PC-3 (cell line): ENCODE data around the gene OLIG2.

Experiments
- CTCF ChIP-seq: fragments of 300-600 bp; sonication (generic); conservative IDR thresholded peaks from 2 replicates; pipeline ENCODE4 v1.5.1; 2017; ENCODE audit warnings: antibody characterized with exemption, low read depth, mild to moderate bottlenecking, low read length
- EZH2 ChIP-seq: fragments of 300-600 bp; sonication (generic); IDR thresholded peaks from one replicate; pipeline ENCODE4 v1.6.1; 2017; ENCODE audit warnings: antibody characterized with exemption, mild to moderate bottlenecking, low read length; ENCODE audit not compliant: unreplicated experiment

DNA sequence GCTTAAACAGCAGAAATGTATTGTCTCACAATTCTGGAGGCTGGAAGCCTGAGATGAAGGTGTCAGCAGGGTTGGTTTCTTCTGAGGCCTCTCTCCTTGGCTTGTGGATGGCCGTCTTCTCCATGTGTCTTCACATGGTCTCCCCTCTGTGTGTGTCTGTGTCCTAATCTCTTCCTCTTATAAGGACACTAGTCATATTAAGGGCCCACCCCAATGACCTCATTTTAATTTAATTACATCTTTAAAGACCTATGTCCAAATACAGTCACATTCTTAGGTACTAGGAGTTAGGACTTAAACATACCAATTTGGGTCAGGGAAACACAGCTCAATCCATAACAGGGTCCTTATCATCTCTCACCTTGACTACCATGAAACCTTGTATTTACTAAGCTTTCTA is 14.8 kb upstream of the OLIG2 start:
- TF ChIP-seq CTCF, result no peak
- TF ChIP-seq EZH2, result no peak
